T-cell (primary cell): Measurements from ENCODE around the gene POLD4. TPM values are rescaled to one million over a fixed set of nuclear protein-coding genes. Genes with fewer than 3 reads are reported as not detected.

Experiments used
- ATAC-seq, 4 experiments: fragments of 200-7000 bp in 3 of 4; fragments of 150-1000 bp in 1 of 4; cut with Tn5 transposase; replicated peaks in 1 of 4; 1 replicate in 3 of 4; 2 replicates in 1 of 4; pipeline ENCODE4 v1.10.0; 2021; ENCODE audit warnings: moderate library complexity in 3 of 4, mild to moderate bottlenecking in 2 of 4, moderate number of reproducible peaks in 1 of 4
- CTCF ChIA-PET, 2 donors: fragments of 300-600 bp; sonication (Branson Sonifier 250); formaldehyde crosslinking; loops; one replicate each; lab custom pipeline; 2022; ENCODE audit warnings: antibody characterized with exemption in 2 of 2; lab: Charles Lee
- POLR2A ChIA-PET, 2 donors: fragments of 300-600 bp; sonication (Branson Sonifier 250); formaldehyde crosslinking; loops; one replicate each; lab custom pipeline; 2022; ENCODE audit warnings: antibody characterized with exemption in 2 of 2; lab: Charles Lee
- DNase-seq, 35 experiments: peaks; one replicate each; pipeline versions ENCODE4 v3.0.0 to v3.0.0-alpha.2; 2013 to 2023
- H3K27ac ChIP-seq: one replicate; pipeline ENCODE4 v1.5.1; 2013; ENCODE audit warnings: low read length
- H3K27me3 ChIP-seq, 2 experiments: replicated peaks in 1 of 2; 1 replicate in 1 of 2; 2 replicates in 1 of 2; pipeline versions ENCODE4 v1.6.1 to v1.7.0; 2013; ENCODE audit warnings: low read length in 1 of 2, mixed read lengths in 1 of 2; ENCODE audit not compliant: control insufficient read depth in 2 of 2, insufficient read depth in 2 of 2; ENCODE audit errors: extremely low read depth in 1 of 2
- H3K36me3 ChIP-seq, 2 donors: 1 replicate in 1 of 2; 2 replicates in 1 of 2; pipeline versions ENCODE4 v1.6.1 to v1.7.0; 2013; ENCODE audit warnings: low read length in 1 of 2; ENCODE audit not compliant: control insufficient read depth in 2 of 2, insufficient read depth in 1 of 2; ENCODE audit errors: extremely low read depth in 1 of 2
- H3K4me1 ChIP-seq, 2 experiments: 1 replicate in 1 of 2; 2 replicates in 1 of 2; pipeline versions ENCODE4 v1.6.1 to v1.7.0; 2013; ENCODE audit warnings: low read length in 2 of 2, mixed read lengths in 1 of 2; ENCODE audit not compliant: insufficient read depth in 2 of 2, control insufficient read depth in 1 of 2; ENCODE audit errors: extremely low read depth in 1 of 2
- H3K4me3 ChIP-seq, 2 donors: 1 replicate in 1 of 2; 2 replicates in 1 of 2; pipeline versions ENCODE4 v1.5.1 to v1.7.0; 2013; ENCODE audit warnings: mild to moderate bottlenecking in 2 of 2, low read length in 1 of 2, moderate library complexity in 1 of 2; ENCODE audit not compliant: control insufficient read depth in 1 of 2; ENCODE audit errors: extremely low read depth in 1 of 2
- H3K9me3 ChIP-seq: 2 replicates; pipeline ENCODE4 v1.7.0; 2013
- H3K27ac Mint-ChIP-seq, 2 donors: one replicate each; pipeline ENCODE4 v1.8.0; 2020 to 2021; ENCODE audit warnings: mild to moderate bottlenecking in 2 of 2, mixed read lengths in 2 of 2
- H3K27me3 Mint-ChIP-seq, 2 donors: one replicate each; pipeline ENCODE4 v1.8.0; 2021 to 2022; ENCODE audit warnings: mixed read lengths in 2 of 2
- H3K36me3 Mint-ChIP-seq: one replicate; pipeline ENCODE4 v1.8.0; 2021; ENCODE audit warnings: mixed read lengths
- H3K4me1 Mint-ChIP-seq, 3 donors: one replicate each; pipeline ENCODE4 v1.8.0; 2020 to 2022; ENCODE audit warnings: mixed read lengths in 3 of 3, mild to moderate bottlenecking in 1 of 3
- H3K4me3 Mint-ChIP-seq, 3 donors: one replicate each; pipeline ENCODE4 v1.8.0; 2020 to 2022; ENCODE audit warnings: mild to moderate bottlenecking in 3 of 3, mixed read lengths in 3 of 3, moderate library complexity in 3 of 3
- H3K9me3 Mint-ChIP-seq, 3 donors: one replicate each; pipeline ENCODE4 v1.8.0; 2020 to 2022; ENCODE audit warnings: mixed read lengths in 3 of 3
- WGBS: methylation state at CpG from one replicate; pipeline ENCODE4 v1.1.5; 2013; ENCODE audit warnings: missing lambda C conversion rate; ENCODE audit not compliant: insufficient coverage; 5-methylcytosine and 5-hydroxymethylcytosine counted together
- total RNA-seq, 35 experiments: library from RNA in 6 of 35; stranded (reverse) in 6 of 35; fragments of 120-200 nt in 1 of 35; gene quantifications; one replicate each; pipeline versions ENCODE4 v1.2.1 to v1.2.4 and lab custom pipeline; 2013 to 2026

The POLD4 gene
- total RNA-seq, 5 donors from 2014 or later (not counting 1 experiment from before 2014, with no cell fraction given) = 55.1 to 107 (median 98.0) TPM

GRCh38 chr11:67306769-67307544 lies 46.4 kb downstream of the POLD4 start:
- Mint-ChIP-seq H3K9me3 (no peaks in the 10 kb centered on the region), H3K4me3 (no peak overlapping the region), H3K4me1 (peaks cover 6 to 31% (median 28%) of the 10 kb centered on the region in 3 donors), H3K27ac (peak overlapping the region in 1 of 2 donors; percentile 44), H3K36me3 (no peaks in the 10 kb centered on the region), H3K27me3 (no peaks in the 10 kb centered on the region)
- no peak for DNase-seq
- ATAC-seq = no peak
- WGBS = 91% methylated on average over 18 of the region's 19 CpGs
- ChIA-PET CTCF (interaction anchor here in 1 of 2 donors (1.0 kb wide), 1 partner anchor 54 kb away, joined by 5 read pairs; no protein-coding TSS in a partner anchor), POLR2A (no interaction called here)
- H3K4me3 ChIP-seq = no peak overlapping the region
- peaks cover 0 to 8% of the 10 kb centered on the region in 2 donors for H3K36me3 ChIP-seq
- no peak overlapping the region for H3K27ac ChIP-seq
- no peaks in the 10 kb centered on the region for H3K9me3 ChIP-seq
- no peaks in the 10 kb centered on the region for H3K27me3 ChIP-seq
- peaks cover 0 to 32% of the 10 kb centered on the region in 2 experiments for H3K4me1 ChIP-seq

- DNase-seq (peak in 1 of 35 experiments; percentile 10), ATAC-seq (no peak)
- peaks cover 17 to 32% of the 10 kb centered on the region in 2 donors for H3K36me3 ChIP-seq
- ChIA-PET POLR2A (no interaction called here), CTCF (no interaction called here)
- WGBS = 89% methylated on average over 13 of the region's 14 CpGs
- peaks cover 9% of the 10 kb centered on the region for H3K36me3 Mint-ChIP-seq
- H3K4me3 ChIP-seq = peak overlapping the region in 1 of 2 donors; percentile 61
- peak overlapping the region; percentile 66 to 80 for H3K27ac Mint-ChIP-seq
- no peaks in the 10 kb centered on the region for H3K9me3 ChIP-seq
- H3K4me3 Mint-ChIP-seq = peak overlapping the region; percentile 58 to 67 (median 61)
- H3K9me3 Mint-ChIP-seq = no peaks in the 10 kb centered on the region
- H3K27me3 ChIP-seq = no peaks in the 10 kb centered on the region
- H3K27ac ChIP-seq = no peak overlapping the region
- peaks cover 6 to 21% (median 18%) of the 10 kb centered on the region in 3 donors for H3K4me1 Mint-ChIP-seq
- H3K27me3 Mint-ChIP-seq = no peaks in the 10 kb centered on the region
- peaks cover 0 to 26% of the 10 kb centered on the region in 2 experiments for H3K4me1 ChIP-seq
Observed at GRCh38 chr11:67304511-67305113, 48.7 kb downstream of the POLD4 start.

- ATAC-seq = peak; percentile 37 to 55 (median 48)
- Histone ChIP-seq H3K27me3 (no peaks in the 10 kb centered on the region), H3K4me1 (peaks cover 0 to 31% of the 10 kb centered on the region in 2 experiments), H3K36me3 (peaks cover 22 to 37% of the 10 kb centered on the region in 2 donors), H3K9me3 (no peaks in the 10 kb centered on the region), H3K27ac (no peak overlapping the region), H3K4me3 (peak overlapping the region; percentile 48 to 61)
- no peaks in the 10 kb centered on the region for H3K27me3 Mint-ChIP-seq
- peak overlapping the region; percentile 61 to 73 (median 67) for H3K4me3 Mint-ChIP-seq
- peaks cover 9% of the 10 kb centered on the region for H3K36me3 Mint-ChIP-seq
- H3K27ac Mint-ChIP-seq = peak overlapping the region in 1 of 2 donors; percentile 80
- DNase-seq = peak in 5 of 35 experiments; percentile 26 to 53 (median 34)
- ChIA-PET POLR2A (no interaction called here), CTCF (interaction anchor here in 1 of 2 donors (1.1 kb wide), 1 partner anchor 47 kb away, joined by 3 read pairs; no protein-coding TSS in a partner anchor)
- WGBS = 7% methylated on average over 29 of the region's 43 CpGs
- H3K9me3 Mint-ChIP-seq = no peaks in the 10 kb centered on the region
- peaks cover 6 to 21% (median 20%) of the 10 kb centered on the region in 3 donors for H3K4me1 Mint-ChIP-seq
Observed at GRCh38 chr11:67303835-67304411, 49.4 kb downstream of the POLD4 start.

- Histone ChIP-seq H3K27ac (peak within 1 kb of the TSS; percentile 28), H3K9me3 (no peaks in the 10 kb centered on the region), H3K4me3 (peak within 1 kb of the TSS; percentile 48 to 61), H3K36me3 (peaks cover 22 to 43% of the 10 kb centered on the region in 2 donors), H3K27me3 (no peaks in the 10 kb centered on the region), H3K4me1 (peaks cover 0 to 31% of the 10 kb centered on the region in 2 experiments)
- peak in 7 of 35 experiments; percentile 7 to 51 (median 37) for DNase-seq
- ChIA-PET CTCF (interaction anchor here in 1 of 2 donors (1.1 kb wide), 1 partner anchor 48 kb away, joined by 3 read pairs; no protein-coding TSS in a partner anchor), POLR2A (interaction anchor here in 1 of 2 donors (0.8 to 1.1 kb wide), 3 partner anchors 10 to 18 kb away, joined by 3 to 4 read pairs (median 3); no protein-coding TSS in a partner anchor)
- peak; percentile 75 to 79 (median 78) for ATAC-seq
- Mint-ChIP-seq H3K36me3 (peaks cover 15% of the 10 kb centered on the region), H3K4me3 (peak within 1 kb of the TSS; percentile 61 to 73 (median 67)), H3K4me1 (peaks cover 6 to 27% (median 26%) of the 10 kb centered on the region in 3 donors), H3K9me3 (no peaks in the 10 kb centered on the region), H3K27me3 (no peaks in the 10 kb centered on the region), H3K27ac (peak within 1 kb of the TSS; percentile 39 to 80)
- 1% methylated on average over 64 of the region's 65 CpGs for WGBS
Observed at GRCh38 chr11:67303132-67303834, 50.1 kb downstream of the POLD4 start, which contains the start of gene SSH3. SSH3 (plus strand) TSS chr11:67303530; CDS start chr11:67303626, 96 bp downstream.

GRCh38 chr11:67302571-67303131 lies 50.7 kb downstream of the POLD4 start:
- Histone ChIP-seq H3K4me1 (peaks cover 0 to 31% of the 10 kb centered on the region in 2 experiments), H3K36me3 (peaks cover 22 to 43% of the 10 kb centered on the region in 2 donors), H3K27ac (peak overlapping the region; percentile 28), H3K4me3 (peak overlapping the region; percentile 48 to 61), H3K9me3 (no peaks in the 10 kb centered on the region), H3K27me3 (no peaks in the 10 kb centered on the region)
- Mint-ChIP-seq H3K4me3 (peak overlapping the region; percentile 58 to 62 (median 61)), H3K4me1 (peaks cover 6 to 33% (median 30%) of the 10 kb centered on the region in 3 donors), H3K27me3 (no peaks in the 10 kb centered on the region), H3K27ac (peak overlapping the region; percentile 39 to 55), H3K9me3 (no peaks in the 10 kb centered on the region), H3K36me3 (peaks cover 17% of the 10 kb centered on the region)
- DNase-seq (peak in 2 of 35 experiments; percentile 28 to 44), ATAC-seq (peak in 3 of 4 experiments; percentile 12 to 32 (median 24))
- CTCF ChIA-PET = interaction anchor here in 1 of 2 donors (1.1 kb wide), 1 partner anchor 48 kb away, joined by 3 read pairs; no protein-coding TSS in a partner anchor
- POLR2A ChIA-PET = interaction anchor here in 1 of 2 donors (0.8 to 1.1 kb wide), 3 partner anchors 11 to 19 kb away, joined by 3 to 4 read pairs (median 3); no protein-coding TSS in a partner anchor
- 53% methylated on average over 17 of the region's 23 CpGs for WGBS
